Tibial nerve (tissue), 4 donors: ENCODE data around the gene PIP4K2C. TPM values are rescaled to one million over a fixed set of nuclear protein-coding genes. Genes with fewer than 3 reads are reported as not detected.

Experiments
- DNase-seq, 2 donors: peaks; one replicate each; pipeline ENCODE4 v3.0.0-alpha.2; 2019; ENCODE audit warnings: low spot score in 2 of 2
- H3K27ac ChIP-seq, 4 donors: fragments of 200-600 bp; sonication (generic) in 3 of 4; one replicate each; pipeline ENCODE4 v1.5.1; 2017 to 2019; ENCODE audit warnings: mild to moderate bottlenecking in 1 of 4
- H3K27me3 ChIP-seq, 2 donors: fragments of 200-600 bp; sonication (generic) in 1 of 2; one replicate each; pipeline versions ENCODE4 v1.5.1 to v1.6.0; 2017 to 2019
- H3K36me3 ChIP-seq, 3 donors: fragments of 200-600 bp; sonication (generic); one replicate each; pipeline ENCODE4 v1.5.1; 2018 to 2019
- H3K4me1 ChIP-seq, 4 donors: fragments of 200-600 bp; sonication (generic) in 3 of 4; one replicate each; pipeline ENCODE4 v1.5.1; 2017 to 2019
- H3K4me3 ChIP-seq, 4 donors: fragments of 200-600 bp; sonication (generic) in 3 of 4; one replicate each; pipeline ENCODE4 v1.5.1; 2017 to 2019; ENCODE audit warnings: mild to moderate bottlenecking in 1 of 4, moderate library complexity in 1 of 4
- H3K9me3 ChIP-seq, 4 donors: fragments of 200-600 bp; sonication (generic) in 3 of 4; one replicate each; pipeline ENCODE4 v1.5.1; 2017 to 2019
- EP300 ChIP-seq, 2 donors: sonication (generic); formaldehyde crosslinking; IDR thresholded peaks; one replicate each; pipeline ENCODE4 v1.6.1; 2017; ENCODE audit warnings: antibody characterized with exemption in 2 of 2, mild to moderate bottlenecking in 1 of 2
- POLR2A ChIP-seq, 2 donors: fragments of 450-650 bp; IDR thresholded peaks; one replicate each; pipeline ENCODE4 v1.6.1; 2017; ENCODE audit warnings: antibody characterized with exemption in 2 of 2, mild to moderate bottlenecking in 2 of 2, moderate library complexity in 2 of 2
- WGBS, 2 donors: methylation state at CpG; one replicate each; pipeline ENCODE4 v1.1.5; 2018; 5-methylcytosine and 5-hydroxymethylcytosine counted together
- total RNA-seq, 4 donors: library from RNA; depleted of rRNA; stranded (reverse); fragments of >200 nt; gene quantifications; one replicate each; pipeline ENCODE4 v1.1.0, GENCODE V29; 2016
- TF ChIP-seq, protein P1 (sequence below), 5 experiments: fragments of 200-600 bp in 3 of 5; fragments of 450-650 bp in 2 of 5; sonication (generic) in 3 of 5; IDR thresholded peaks; one replicate each; pipeline ENCODE4 v1.5.1; 2016 to 2019; ENCODE audit warnings: antibody characterized with exemption in 5 of 5, mild to moderate bottlenecking in 3 of 5, moderate library complexity in 2 of 5

PIP4K2C gene
- total RNA-seq, 4 donors from 2014 or later: 29.5 to 67.7 (median 35.9) TPM

DNA sequence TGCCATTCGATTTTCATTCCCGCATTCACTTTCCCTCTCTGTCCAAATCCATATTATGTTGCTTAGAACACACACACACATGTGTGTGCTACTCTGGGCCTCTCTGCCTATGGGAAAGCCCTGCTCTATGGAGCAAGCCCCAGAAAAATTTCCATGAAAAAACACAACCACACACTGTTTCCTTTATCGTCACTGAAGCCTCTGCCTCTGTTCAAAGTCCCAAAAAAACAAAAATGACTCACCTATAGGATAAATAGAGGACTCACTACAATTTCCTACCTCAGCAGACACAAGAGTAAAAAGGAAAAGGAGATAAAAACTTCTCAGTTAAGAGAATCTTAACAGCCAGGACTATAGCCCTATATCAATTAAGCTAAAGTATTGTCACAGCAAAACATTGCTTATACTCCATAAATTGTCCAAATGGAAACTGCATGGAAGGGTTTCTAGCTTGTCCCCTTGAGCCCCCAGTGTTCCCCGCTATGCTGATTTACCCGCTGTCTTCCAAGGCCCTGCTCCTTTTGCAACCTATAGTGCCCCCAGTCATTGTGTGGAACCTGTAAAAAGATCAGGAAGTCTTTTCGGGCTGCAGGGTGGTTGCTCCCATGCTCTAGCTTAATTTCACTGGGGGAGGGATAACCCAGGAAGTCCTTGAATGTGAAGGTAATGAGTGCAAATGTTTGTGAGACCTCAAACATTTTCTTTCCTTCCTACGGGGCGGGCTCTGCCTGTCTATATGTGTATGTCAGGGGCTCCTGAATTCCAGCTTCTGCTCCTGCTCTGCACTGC lies 11.1 kb upstream of the PIP4K2C start:
- DNase-seq: no peak
- Histone ChIP-seq H3K4me3 (no peak overlapping the region), H3K36me3 (no peaks in the 10 kb centered on the region), H3K27me3 (no peaks in the 10 kb centered on the region), H3K9me3 (no peaks in the 10 kb centered on the region), H3K27ac (no peak overlapping the region), H3K4me1 (no peaks in the 10 kb centered on the region)
- WGBS, 2 donors: 81 to 86% methylated on average over 8 of the region's 8 CpGs
- TF ChIP-seq POLR2A (IDR thresholded peaks at IDR 0.05) (no peak), EP300 (IDR thresholded peaks at IDR 0.05) (no peak)
- TF ChIP-seq, protein P1, sequence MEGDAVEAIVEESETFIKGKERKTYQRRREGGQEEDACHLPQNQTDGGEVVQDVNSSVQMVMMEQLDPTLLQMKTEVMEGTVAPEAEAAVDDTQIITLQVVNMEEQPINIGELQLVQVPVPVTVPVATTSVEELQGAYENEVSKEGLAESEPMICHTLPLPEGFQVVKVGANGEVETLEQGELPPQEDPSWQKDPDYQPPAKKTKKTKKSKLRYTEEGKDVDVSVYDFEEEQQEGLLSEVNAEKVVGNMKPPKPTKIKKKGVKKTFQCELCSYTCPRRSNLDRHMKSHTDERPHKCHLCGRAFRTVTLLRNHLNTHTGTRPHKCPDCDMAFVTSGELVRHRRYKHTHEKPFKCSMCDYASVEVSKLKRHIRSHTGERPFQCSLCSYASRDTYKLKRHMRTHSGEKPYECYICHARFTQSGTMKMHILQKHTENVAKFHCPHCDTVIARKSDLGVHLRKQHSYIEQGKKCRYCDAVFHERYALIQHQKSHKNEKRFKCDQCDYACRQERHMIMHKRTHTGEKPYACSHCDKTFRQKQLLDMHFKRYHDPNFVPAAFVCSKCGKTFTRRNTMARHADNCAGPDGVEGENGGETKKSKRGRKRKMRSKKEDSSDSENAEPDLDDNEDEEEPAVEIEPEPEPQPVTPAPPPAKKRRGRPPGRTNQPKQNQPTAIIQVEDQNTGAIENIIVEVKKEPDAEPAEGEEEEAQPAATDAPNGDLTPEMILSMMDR (IDR thresholded peaks at IDR 0.05): no peak

DNA sequence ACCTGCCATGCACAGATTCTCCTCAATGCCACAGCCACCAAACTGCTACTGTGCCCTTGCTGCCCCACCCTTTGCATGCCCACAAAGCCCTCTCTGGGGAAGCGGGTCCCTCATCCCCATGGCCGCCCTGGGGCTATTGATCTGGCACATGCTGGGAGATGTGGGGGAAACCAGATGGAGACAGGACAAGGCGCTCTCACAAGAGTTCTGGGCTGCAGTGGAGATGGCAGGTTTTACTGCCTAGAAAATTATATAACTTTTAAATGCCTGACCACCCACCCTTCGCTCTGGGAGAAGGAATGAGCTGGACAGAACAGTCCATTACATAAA lies 10.6 kb upstream of the PIP4K2C start:
- 79 to 80% methylated on average over 4 of the region's 4 CpGs for WGBS, 2 donors
- no peaks in the 10 kb centered on the region for H3K27me3 ChIP-seq
- no peaks in the 10 kb centered on the region for H3K9me3 ChIP-seq
- TF ChIP-seq EP300 (IDR thresholded peaks at IDR 0.05) (no peak), POLR2A (IDR thresholded peaks at IDR 0.05) (no peak)
- TF ChIP-seq, protein P1 (IDR thresholded peaks at IDR 0.05): no peak
- H3K36me3 ChIP-seq: no peaks in the 10 kb centered on the region
- DNase-seq: no peak
- no peak overlapping the region for H3K27ac ChIP-seq
- H3K4me1 ChIP-seq: no peaks in the 10 kb centered on the region
- H3K4me3 ChIP-seq: no peak overlapping the region

DNA sequence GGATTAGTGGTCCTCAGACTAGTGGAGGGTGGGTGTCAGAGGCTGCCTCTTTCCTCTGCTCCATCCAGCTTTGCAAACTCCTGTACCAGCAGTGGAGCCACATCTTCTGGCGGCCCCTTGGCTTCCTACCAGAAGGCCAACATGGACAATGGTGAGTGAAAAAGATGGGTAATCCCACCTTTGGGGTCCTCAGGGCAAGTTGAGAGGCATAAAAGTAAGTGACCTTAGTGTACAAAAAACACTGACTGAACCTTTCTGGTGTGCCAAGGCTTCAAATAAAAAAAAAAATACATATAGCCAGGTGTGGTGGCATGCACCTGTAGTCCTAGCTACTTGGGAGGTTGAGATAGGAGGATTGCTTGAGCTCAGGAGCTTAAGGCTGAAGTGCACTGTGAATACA lies 9.2 kb upstream of the PIP4K2C start:
- Histone ChIP-seq H3K4me3 (no peak overlapping the region), H3K27me3 (no peaks in the 10 kb centered on the region), H3K4me1 (no peaks in the 10 kb centered on the region), H3K9me3 (no peaks in the 10 kb centered on the region), H3K27ac (no peak overlapping the region), H3K36me3 (no peaks in the 10 kb centered on the region)
- no peak for TF ChIP-seq POLR2A (IDR thresholded peaks at IDR 0.05)
- no peak for TF ChIP-seq EP300 (IDR thresholded peaks at IDR 0.05)
- TF ChIP-seq, protein P1 (IDR thresholded peaks at IDR 0.05): no peak
- 85 to 88% methylated on average over 1 of the region's 1 CpG for WGBS, 2 donors
- no peak for DNase-seq

DNA sequence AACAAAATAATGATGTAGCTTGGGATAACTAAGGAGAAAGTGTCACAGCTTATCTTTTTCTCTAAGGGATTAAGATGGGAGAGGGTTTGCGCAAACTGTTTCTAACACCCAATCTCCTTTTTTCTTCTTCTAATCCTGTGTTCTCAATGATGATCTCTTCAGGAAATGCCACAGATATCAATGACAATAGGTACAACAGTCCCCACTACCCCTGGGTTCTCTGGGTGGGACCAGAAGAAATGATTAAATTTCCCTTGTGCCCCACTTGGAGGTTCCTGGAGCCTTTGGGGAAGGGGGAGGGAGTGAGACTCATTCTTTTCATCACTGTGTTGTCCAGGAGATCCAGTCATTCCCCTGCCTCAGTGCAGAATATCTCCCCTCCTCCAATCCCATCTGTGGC lies 8.6 kb upstream of the PIP4K2C start:
- H3K9me3 ChIP-seq: no peaks in the 10 kb centered on the region
- no peak for DNase-seq
- TF ChIP-seq, protein P1 (IDR thresholded peaks at IDR 0.05): no peak
- TF ChIP-seq POLR2A (IDR thresholded peaks at IDR 0.05): no peak
- no peak for TF ChIP-seq EP300 (IDR thresholded peaks at IDR 0.05)
- H3K4me3 ChIP-seq: no peak overlapping the region
- no peaks in the 10 kb centered on the region for H3K4me1 ChIP-seq
- WGBS, 2 donors: 93 to 96% methylated on average over 1 of the region's 1 CpG
- no peak overlapping the region for H3K27ac ChIP-seq
- no peaks in the 10 kb centered on the region for H3K27me3 ChIP-seq
- no peaks in the 10 kb centered on the region for H3K36me3 ChIP-seq

DNA sequence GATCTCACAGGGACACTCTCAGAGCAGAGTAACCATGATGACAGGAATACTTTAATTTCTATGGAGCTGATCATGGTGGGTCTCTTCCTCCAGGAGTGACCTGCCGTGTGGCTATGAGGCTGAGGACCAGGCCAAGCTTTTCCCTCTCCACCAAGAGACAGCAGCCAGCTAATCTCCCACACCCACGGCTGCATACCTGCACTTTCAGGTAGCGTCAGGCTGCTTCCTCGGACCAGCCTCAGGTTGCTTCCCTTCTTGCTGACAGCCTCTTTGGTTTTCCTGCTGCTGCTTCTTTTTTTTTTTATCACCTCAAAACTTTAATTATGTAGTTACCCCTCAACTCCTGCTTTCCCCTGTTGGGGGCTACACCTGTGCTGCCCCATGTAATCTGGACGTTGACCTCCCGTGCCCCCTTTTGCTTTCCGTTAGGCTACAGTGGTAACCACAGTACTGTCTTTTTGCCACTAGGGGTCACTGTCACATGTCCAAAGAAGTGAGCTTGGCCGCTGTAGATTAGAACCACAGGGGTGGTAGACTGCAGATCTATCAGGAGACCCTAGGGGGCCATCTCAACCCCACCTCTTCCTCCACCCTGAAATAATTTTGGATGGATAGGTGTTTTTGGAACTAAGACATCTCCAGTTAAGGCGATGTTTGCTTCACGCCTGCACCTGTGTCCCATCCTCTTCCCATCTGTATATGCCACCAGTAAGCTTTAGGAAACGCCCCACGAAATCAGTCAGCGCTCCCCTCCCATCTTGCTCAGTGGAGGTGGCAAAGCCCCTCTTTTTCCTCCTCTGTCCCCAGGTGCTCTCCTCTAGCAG lies 7.8 kb upstream of the PIP4K2C start:
- TF ChIP-seq, protein P1 (IDR thresholded peaks at IDR 0.05): peak; percentile 89 to 96 (median 92)
- TF ChIP-seq POLR2A (IDR thresholded peaks at IDR 0.05) (no peak), EP300 (IDR thresholded peaks at IDR 0.05) (peak in 1 of 2 donors; percentile 16)
- no peaks in the 10 kb centered on the region for H3K36me3 ChIP-seq
- H3K4me1 ChIP-seq: no peaks in the 10 kb centered on the region
- H3K4me3 ChIP-seq: no peak overlapping the region
- WGBS, 2 donors: 44 to 48% methylated on average over 13 of the region's 13 CpGs
- no peak overlapping the region for H3K27ac ChIP-seq
- peak; percentile 30 to 90 for DNase-seq
- H3K9me3 ChIP-seq: no peaks in the 10 kb centered on the region
- no peaks in the 10 kb centered on the region for H3K27me3 ChIP-seq
